H1 (cell line): ENCODE data around the gene SLC44A1. TPM values are rescaled to one million over a fixed set of nuclear protein-coding genes. Genes with fewer than 3 reads are reported as not detected.

Source experiments
- CBX8 ChIP-seq: fragments of 300-800, 300-1000 bp; sonication (generic); IDR thresholded peaks from 2 replicates; pipeline ENCODE4 v1.7.1; 2016; ENCODE audit warnings: low read depth, low read length, borderline replicate concordance
- CHD7 ChIP-seq: fragments of 300-600 bp; sonication (generic); IDR thresholded peaks from 2 replicates; pipeline ENCODE4 v1.7.1; 2012; ENCODE audit warnings: low read length, moderate library complexity, mild to moderate bottlenecking, inconsistent platforms; ENCODE audit not compliant: insufficient replicate concordance
- EP300 ChIP-seq, 2 experiments: IDR thresholded peaks; 1 replicate in 1 of 2; 2 replicates in 1 of 2; pipeline ENCODE4 v1.6.1; 2011 to 2012; ENCODE audit warnings: low read depth in 2 of 2, low read length in 2 of 2, mild to moderate bottlenecking in 2 of 2, borderline replicate concordance in 1 of 2, inconsistent platforms in 1 of 2, moderate library complexity in 1 of 2
- HDAC2 ChIP-seq, 2 experiments: fragments of 300-600 bp in 1 of 2; sonication (generic) in 1 of 2; IDR thresholded peaks; 2 replicates each; pipeline ENCODE4 v1.6.1; 2011 to 2012; ENCODE audit warnings: low read depth in 2 of 2, low read length in 2 of 2, mild to moderate bottlenecking in 2 of 2, moderate library complexity in 2 of 2, borderline replicate concordance in 1 of 2, inconsistent platforms in 1 of 2
- polyA plus RNA-seq, 7 experiments: library from polyadenylated mRNA; depleted of rRNA in 3 of 7; stranded (reverse) in 5 of 7; unstranded in 2 of 7; fragments of >200 nt in 5 of 7; fragments of 200-250 nt in 2 of 7; gene quantifications; 1 replicate in 5 of 7; 2 replicates in 1 of 7; 4 replicates in 1 of 7; pipeline versions ENCODE4 v1.2.1 to v1.2.3, GENCODE V29; 2011 to 2013; ENCODE audit warnings: missing spikeins in 2 of 7, mixed read lengths in 2 of 7
- total RNA-seq: library from RNA; stranded (reverse); fragmentation: NEBNext Ultra II Directional; extraction: Animal tissue kit (Norgen Biotek cat#: 25700); gene quantifications from 2 replicates; pipeline ENCODE4 v1.2.1, GENCODE V29; 2021

Gene SLC44A1
- total and polyA plus RNA-seq, 2 of the 8 experiments (the other 6 are each of a cell fraction or from before 2014, with no cell fraction given), result 30.5 to 71.2 TPM

- no peak for TF ChIP-seq HDAC2 (IDR thresholded peaks at IDR 0.05; ENCODE audit: borderline replicate concordance in 1 of 2, low read depth in 2 of 2, low read length in 2 of 2)
- TF ChIP-seq CBX8, result no peak
- TF ChIP-seq EP300 (IDR thresholded peaks at IDR 0.05; ENCODE audit: borderline replicate concordance in 1 of 2, low read depth in 2 of 2, low read length in 2 of 2), result no peak
- TF ChIP-seq CHD7, result peak; percentile 9
Measured at GRCh38 chr9:105241356-105242043, 3.0 kb upstream of the SLC44A1 start (continued).
